OCI-LY1 (cell line): ENCODE data around the gene ERG28.

ENCODE experiments used
- CTCF ChIP-seq: fragments of 200-600 bp; sonication (generic), shearing (Covaris generic); IDR thresholded peaks from 2 replicates; pipeline ENCODE4 v1.5.1; 2017; ENCODE audit warnings: mild to moderate bottlenecking, antibody characterized with exemption, low read length, moderate library complexity, mixed read lengths
- EZH2 ChIP-seq: fragments of 200-600 bp; sonication (generic), shearing (Covaris generic); IDR thresholded peaks from 2 replicates; pipeline ENCODE4 v1.8.0; 2017; ENCODE audit warnings: borderline replicate concordance, mixed run types, mild to moderate bottlenecking, antibody characterized with exemption, low read length, moderate library complexity, mixed read lengths

GRCh38 chr14:75619548-75619947 is 41.1 kb downstream of the ERG28 start:
- no peak for TF ChIP-seq CTCF
- no peak for TF ChIP-seq EZH2
